HCT116 (cell line): ENCODE data around the gene TMCO1. TPM values are rescaled to one million over a fixed set of nuclear protein-coding genes. Genes with fewer than 3 reads are reported as not detected.

Source experiments
- ATAC-seq: fragments of 200-7000 bp; cut with Tn5 transposase; 2 replicates; pipeline ENCODE4 v1.9.1; 2020; ENCODE audit warnings: mild to moderate bottlenecking, moderate library complexity
- BruUV-seq: library from RNA; stranded (reverse); fragments of 400-500 nt; replicated peaks from 2 replicates; lab custom pipeline; 2021; lab: Mats Ljungman, UMichigan
- CTCF ChIA-PET: fragments of 300-600 bp; sonication (Branson Sonifier 250); formaldehyde crosslinking; loops from one replicate; lab custom pipeline; 2021; ENCODE audit warnings: antibody characterized with exemption; lab: Charles Lee
- POLR2A ChIA-PET: fragments of 300-600, 350-600 bp; sonication (Branson Sonifier 250); formaldehyde crosslinking; loops from one replicate; lab custom pipeline; 2021; ENCODE audit warnings: antibody characterized with exemption; lab: Charles Lee
- RAD21 ChIA-PET, 2 experiments: fragments of 300-600 bp; sonication (Branson Sonifier 250); formaldehyde crosslinking; loops; one replicate each; lab custom pipeline; 2023; ENCODE audit warnings: low total read pairs in 2 of 2; ENCODE audit not compliant: uncharacterized antibody in 2 of 2, unreplicated experiment in 2 of 2, low non-redundant PET in 1 of 2; lab: Charles Lee
- DNase-seq: peaks from one replicate; pipeline ENCODE4 v3.0.0-alpha.2; 2010; ENCODE audit warnings: low read depth, low spot score
- H2AFZ ChIP-seq: fragments of 200-600 bp; shearing (Covaris generic), sonication (generic); 2 replicates; pipeline ENCODE4 v1.6.1; 2017; ENCODE audit warnings: low read depth, mixed run types, mixed read lengths, antibody characterized with exemption, low read length; ENCODE audit not compliant: poor library complexity, severe bottlenecking
- H3K27ac ChIP-seq: 2 replicates; pipeline ENCODE4 v1.5.1; 2012; ENCODE audit warnings: low read depth, low read length
- H3K27me3 ChIP-seq: fragments of 200-600 bp; sonication (generic); 2 replicates; pipeline ENCODE4 v1.6.1; 2016; ENCODE audit warnings: mixed run types, low read length, mixed read lengths; ENCODE audit not compliant: insufficient read depth
- H3K36me3 ChIP-seq, 2 experiments: fragments of 200-500 bp in 1 of 2; fragments of 200-600 bp in 1 of 2; sonication (Bioruptor generic) in 1 of 2; sonication (generic) in 1 of 2; 2 replicates each; pipeline versions ENCODE4 v1.5.1 to v1.6.1; 2014 to 2016; ENCODE audit warnings: low read length in 2 of 2, inconsistent platforms in 1 of 2, mixed read lengths in 1 of 2, mixed run types in 1 of 2; ENCODE audit not compliant: insufficient read depth in 2 of 2, control insufficient read depth in 1 of 2
- H3K4me1 ChIP-seq, 2 experiments: fragments of 200-600 bp in 1 of 2; sonication (generic) in 1 of 2; 2 replicates each; pipeline versions ENCODE4 v1.5.1 to v1.6.1; 2012 to 2017; ENCODE audit warnings: low read length in 2 of 2, inconsistent platforms in 1 of 2, mild to moderate bottlenecking in 1 of 2, mixed read lengths in 1 of 2, mixed run types in 1 of 2, moderate library complexity in 1 of 2; ENCODE audit not compliant: insufficient read depth in 2 of 2, control insufficient read depth in 1 of 2
- H3K4me2 ChIP-seq: fragments of 200-600 bp; sonication (generic); 2 replicates; pipeline ENCODE4 v1.6.1; 2017; ENCODE audit warnings: mixed run types, low read length, mixed read lengths
- H3K4me3 ChIP-seq, 2 experiments: fragments of 200-600 bp in 1 of 2; sonication (generic) in 1 of 2; replicated peaks in 1 of 2; 2 replicates each; pipeline ENCODE4 v1.5.1; 2011 to 2016; ENCODE audit warnings: low read length in 2 of 2, control low read depth in 1 of 2, low read depth in 1 of 2, mild to moderate bottlenecking in 1 of 2, mixed read lengths in 1 of 2, mixed run types in 1 of 2
- H3K79me2 ChIP-seq: fragments of 200-600 bp; sonication (generic); 2 replicates; pipeline ENCODE4 v1.6.1; 2017; ENCODE audit warnings: mild to moderate bottlenecking, mixed run types, low read length, moderate library complexity, mixed read lengths; ENCODE audit not compliant: insufficient read depth
- H3K9ac ChIP-seq: fragments of 200-600 bp; sonication (generic); 2 replicates; pipeline ENCODE4 v1.6.1; 2016; ENCODE audit warnings: low read length, mixed read lengths
- H3K9me2 ChIP-seq: fragments of 200-600 bp; sonication (generic), shearing (Covaris generic); 2 replicates; pipeline ENCODE4 v1.6.1; 2017; ENCODE audit warnings: mixed run types, mild to moderate bottlenecking, moderate library complexity; ENCODE audit not compliant: insufficient read depth
- H3K9me3 ChIP-seq, 2 experiments: fragments of 200-500 bp in 1 of 2; fragments of 200-600 bp in 1 of 2; sonication (Bioruptor generic) in 1 of 2; sonication (generic) in 1 of 2; 2 replicates each; pipeline ENCODE4 v1.6.1; 2014 to 2017; ENCODE audit warnings: low read length in 2 of 2, mixed read lengths in 2 of 2, inconsistent platforms in 1 of 2, low read depth in 1 of 2, mild to moderate bottlenecking in 1 of 2, mixed run types in 1 of 2, moderate library complexity in 1 of 2; ENCODE audit not compliant: control insufficient read depth in 1 of 2, insufficient read depth in 1 of 2
- H4K20me1 ChIP-seq: fragments of 200-600 bp; sonication (generic), shearing (Covaris generic); 2 replicates; pipeline ENCODE4 v1.6.1; 2017; ENCODE audit warnings: mixed run types, mild to moderate bottlenecking, moderate library complexity; ENCODE audit not compliant: insufficient read depth
- ATF3 ChIP-seq: IDR thresholded peaks from 2 replicates; pipeline ENCODE4 v1.6.1; 2012
- EZH2 ChIP-seq: fragments of 200-600 bp; sonication (generic); IDR thresholded peaks from 2 replicates; pipeline ENCODE4 v1.6.1; 2017; ENCODE audit warnings: antibody characterized with exemption, mixed run types
- POLR2A ChIP-seq: IDR thresholded peaks from 2 replicates; pipeline ENCODE4 v1.7.0; 2011; ENCODE audit warnings: borderline replicate concordance; ENCODE audit not compliant: insufficient read depth, insufficient read length; ENCODE audit errors: extremely low read depth
- REST ChIP-seq: IDR thresholded peaks from 2 replicates; pipeline ENCODE4 v1.6.1; 2012; ENCODE audit warnings: low read depth
- SIN3A ChIP-seq: IDR thresholded peaks from 2 replicates; pipeline ENCODE4 v1.6.1; 2012; ENCODE audit warnings: low read depth
- SRF ChIP-seq: IDR thresholded peaks from 2 replicates; pipeline ENCODE4 v1.6.1; 2012; ENCODE audit warnings: low read depth
- YY1 ChIP-seq: IDR thresholded peaks from 2 replicates; pipeline ENCODE4 v1.6.1; 2011; ENCODE audit warnings: low read length, low read depth, moderate library complexity, mild to moderate bottlenecking; ENCODE audit not compliant: insufficient replicate concordance; ENCODE audit errors: extremely low read depth
- intact Hi-C: fragments of 100-400 bp; cut with micrococcal nuclease; formaldehyde crosslinking; loops from 2 replicates; pipeline ENCODE4 v1.10.0; 2022
- total RNA-seq: library from RNA; stranded (reverse); gene quantifications from one replicate; pipeline ENCODE4 v1.2.1, GENCODE V29; 2021; ENCODE audit not compliant: unreplicated experiment

TMCO1 gene
- total RNA-seq, 1 experiment from 2014 or later = 61.2 TPM

GRCh38 chr1:165707984-165708706 is 60.5 kb downstream of the TMCO1 start:
- H3K9me3 ChIP-seq = no peaks in the 10 kb centered on the region
- BruUV-seq = no TSS peak
- no peaks in the 10 kb centered on the region for H3K9me2 ChIP-seq
- H3K4me3 ChIP-seq = no peak overlapping the region
- H3K79me2 ChIP-seq = no peaks in the 10 kb centered on the region
- no peak for ATAC-seq
- H3K27ac ChIP-seq = no peak overlapping the region
- no peak for DNase-seq
- ChIA-PET POLR2A (no interaction called here), RAD21 (no interaction called here), CTCF (interaction anchor here (1.5 kb wide), 1 partner anchor 10 kb away, joined by 4 read pairs; the partner anchor contains the start of gene ALDH9A1)
- H4K20me1 ChIP-seq = no peaks in the 10 kb centered on the region
- H3K27me3 ChIP-seq = no peaks in the 10 kb centered on the region
- no peak overlapping the region for H3K9ac ChIP-seq
- intact Hi-C loops = no loop called here
- no peaks in the 10 kb centered on the region for H3K36me3 ChIP-seq
- TF ChIP-seq EZH2 (no peak), ATF3 (no peak), YY1 (no peak), REST (no peak), SIN3A (no peak), SRF (no peak), POLR2A (no peak)
- H2AFZ ChIP-seq = no peak overlapping the region
- no peaks in the 10 kb centered on the region for H3K4me1 ChIP-seq
- no peak overlapping the region for H3K4me2 ChIP-seq
